ENCODE measurements around the gene GJD3.

GRCh38 chr17:40321524-40321929, 43.0 kb downstream of the GJD3 start:
- no peak for TF ChIP-seq CTCF (IDR thresholded peaks at IDR 0.05)
- TF ChIP-seq POLR2A (IDR thresholded peaks at IDR 0.05), result no peak
- TF ChIP-seq POLR2AphosphoS5 (IDR thresholded peaks at IDR 0.05), result no peak

All from suprapubic skin (tissue), 4 donors.